GM04503 (cell line): ENCODE measurements around the gene YY1.
"Not testable (repeated sequence)": the region's sequence is repeated elsewhere in the genome, so short reads cannot be mapped to it uniquely, and the experiment has no call there.

Experiments
- DNase-seq: peaks from one replicate; pipeline ENCODE4 v3.0.0-alpha.2; 2012; ENCODE audit warnings: low read depth

The YY1 gene

GRCh38 chr14:100296106-100296651 lies 57.2 kb downstream of the YY1 start:
- DNase-seq: no peak

GRCh38 chr14:100296729-100297128 lies 57.8 kb downstream of the YY1 start:
- DNase-seq: not testable (repeated sequence)

- DNase-seq: peak; percentile 30
Observed at GRCh38 chr14:100297320-100298300, 58.7 kb downstream of the YY1 start.

- no peak for DNase-seq
Observed at GRCh38 chr14:100298551-100299237, 59.8 kb downstream of the YY1 start.

- DNase-seq: no peak
Observed at GRCh38 chr14:100299238-100299560, 60.3 kb downstream of the YY1 start.

- DNase-seq: no peak
Observed at GRCh38 chr14:100302616-100303015, 63.7 kb downstream of the YY1 start.

- DNase-seq: no peak
Observed at GRCh38 chr14:100303179-100303578, 64.2 kb downstream of the YY1 start.

- DNase-seq: no peak
Observed at GRCh38 chr14:100303925-100304324, 65.0 kb downstream of the YY1 start.

- no peak for DNase-seq
Observed at GRCh38 chr14:100304825-100305323, 65.9 kb downstream of the YY1 start.

- no peak for DNase-seq
Observed at GRCh38 chr14:100305324-100306100, 66.6 kb downstream of the YY1 start.

GRCh38 chr14:100306101-100306997 lies 67.4 kb downstream of the YY1 start, which contains the start of gene SLC25A29:
TSS of gene SLC25A29 (minus strand) at chr14:100306444. CDS start at chr14:100306232, 212 bp downstream.
- DNase-seq: no peak

GRCh38 chr14:100306998-100307765 lies 68.2 kb downstream of the YY1 start:
- no peak for DNase-seq

- DNase-seq: no peak
Observed at GRCh38 chr14:100307766-100308426, 69.0 kb downstream of the YY1 start.

- not testable (repeated sequence) for DNase-seq
Observed at GRCh38 chr14:100308427-100308792, 69.5 kb downstream of the YY1 start.

GRCh38 chr14:100309028-100309737 lies 70.2 kb downstream of the YY1 start:
- no peak for DNase-seq

- DNase-seq: not testable (repeated sequence)
Observed at GRCh38 chr14:100312110-100312876, 73.3 kb downstream of the YY1 start.

- no peak for DNase-seq
Observed at GRCh38 chr14:100312877-100313400, 74.0 kb downstream of the YY1 start.
